HG02970 (cell line): Measurements from ENCODE around the gene TBC1D4.
"Not testable (repeated sequence)": the region's sequence is repeated elsewhere in the genome, so short reads cannot be mapped to it uniquely, and the experiment has no call there.

ENCODE experiments used
- ATAC-seq: cut with Tn5 transposase; IDR thresholded peaks from one replicate; pipeline ENCODE4 v1.9.1; 2021; ENCODE audit warnings: mild to moderate bottlenecking, moderate library complexity, moderate number of reproducible peaks; ENCODE audit not compliant: unreplicated experiment, low FRiP score

Gene TBC1D4

GRCh38 chr13:75368167-75368566 lies 113.8 kb downstream of the TBC1D4 start:
- ATAC-seq, result no peak

GRCh38 chr13:75366380-75367280 lies 115.3 kb downstream of the TBC1D4 start:
- no peak for ATAC-seq

- ATAC-seq, result peak; percentile 69
Observed at GRCh38 chr13:75365724-75366173, 116.2 kb downstream of the TBC1D4 start.

GRCh38 chr13:75364131-75364713 lies 117.7 kb downstream of the TBC1D4 start:
- ATAC-seq, result no peak

GRCh38 chr13:75363371-75363770 lies 118.6 kb downstream of the TBC1D4 start:
- no peak for ATAC-seq

- no peak for ATAC-seq
Observed at GRCh38 chr13:75362026-75362425, 119.9 kb downstream of the TBC1D4 start.

GRCh38 chr13:75360170-75360569 lies 121.8 kb downstream of the TBC1D4 start:
- no peak for ATAC-seq

- no peak for ATAC-seq
Observed at GRCh38 chr13:75359266-75359665, 122.7 kb downstream of the TBC1D4 start.

GRCh38 chr13:75357576-75358289 lies 124.2 kb downstream of the TBC1D4 start:
- ATAC-seq, result peak; percentile 75

- ATAC-seq, result no peak
Observed at GRCh38 chr13:75356421-75356820, 125.5 kb downstream of the TBC1D4 start.

GRCh38 chr13:75355609-75356008 lies 126.4 kb downstream of the TBC1D4 start:
- no peak for ATAC-seq

GRCh38 chr13:75353781-75354193 lies 128.2 kb downstream of the TBC1D4 start:
- no peak for ATAC-seq

GRCh38 chr13:75352641-75353327 lies 129.2 kb downstream of the TBC1D4 start:
- no peak for ATAC-seq

- ATAC-seq, result not testable (repeated sequence)
Observed at GRCh38 chr13:75351538-75351937, 130.4 kb downstream of the TBC1D4 start.

GRCh38 chr13:75347925-75348324 lies 134.0 kb downstream of the TBC1D4 start:
- ATAC-seq, result no peak

- no peak for ATAC-seq
Observed at GRCh38 chr13:75347457-75347856, 134.5 kb downstream of the TBC1D4 start.

GRCh38 chr13:75345193-75345592 lies 136.8 kb downstream of the TBC1D4 start:
- ATAC-seq, result no peak

GRCh38 chr13:75341028-75341427 lies 140.9 kb downstream of the TBC1D4 start:
- ATAC-seq, result peak; percentile 77

GRCh38 chr13:75339635-75340374 lies 142.2 kb downstream of the TBC1D4 start:
- no peak for ATAC-seq
